ENCODE data around the gene CYB5D1.

- TF ChIP-seq POLR2AphosphoS5 (IDR thresholded peaks at IDR 0.05) (no peak), POLR2A (IDR thresholded peaks at IDR 0.05) (no peak)
These were observed 4.1 kb upstream of the CYB5D1 start for GRCh38 chr17:7853691-7854038.

Measured in prostate gland (tissue), 1 donor.